Inflammatory macrophage treated with lipopolysaccharide for 4 hours (primary cell): ENCODE results near the gene SEPTIN10.

Experiments used
- DNase-seq: peaks from one replicate; pipeline ENCODE4 v3.0.0-alpha.2; 2020

SEPTIN10 gene

GRCh38 chr2:109494351-109494750 lies 119.4 kb downstream of the SEPTIN10 start:
- DNase-seq, result no peak

GRCh38 chr2:109493176-109493935 lies 120.4 kb downstream of the SEPTIN10 start:
- DNase-seq, result no peak
